Measurements from ENCODE around the gene RNF43. TPM values are rescaled to one million over a fixed set of nuclear protein-coding genes. Genes with fewer than 3 reads are reported as not detected.

Gene RNF43
- total and polyA plus RNA-seq, 2 of the 13 experiments (the other 11 are each of a cell fraction or from before 2014, with no cell fraction given), result 31.0 to 53.4 TPM

- no peak for TF ChIP-seq ETV6 (CRISPR knock-in tag; conservative IDR thresholded peaks at IDR 0.05)
- TF ChIP-seq ZNF644 (CRISPR knock-in tag; IDR thresholded peaks at IDR 0.05; ENCODE audit: low read depth), result no peak
- no peak for TF ChIP-seq DZIP1 (CRISPR knock-in tag; IDR thresholded peaks at IDR 0.05)
- TF ChIP-seq HNRNPK (IDR thresholded peaks at IDR 0.05; ENCODE audit: low read depth, low read length, poor library complexity, severe bottlenecking), result no peak
- peak; percentile 35; the same call in 1 of the 2 replicates for TF ChIP-seq ZFX (CRISPR knock-in tag; IDR thresholded peaks at IDR 0.05; ENCODE audit: low read depth)
- no peak for TF ChIP-seq TRIM22 (IDR thresholded peaks at IDR 0.05)
- no peak for TF ChIP-seq TP53 (CRISPR knock-in tag; conservative IDR thresholded peaks at IDR 0.05)
- no peak for TF ChIP-seq RFX1 (IDR thresholded peaks at IDR 0.05)
- no peak for TF ChIP-seq SMYD3 (CRISPR knock-in tag; IDR thresholded peaks at IDR 0.05)
- TF ChIP-seq ZNF552 (CRISPR knock-in tag; IDR thresholded peaks at IDR 0.05; ENCODE audit: borderline replicate concordance), result no peak
- 0 out of 2 replicates have a peak, but pooled peaks have one; percentile 31 for TF ChIP-seq TBX2 (CRISPR knock-in tag; IDR thresholded peaks at IDR 0.05; ENCODE audit: borderline replicate concordance)
- no peak for TF ChIP-seq ZNF772 (CRISPR knock-in tag; IDR thresholded peaks at IDR 0.05)
- TF ChIP-seq ZNF431 (CRISPR knock-in tag; IDR thresholded peaks at IDR 0.05; ENCODE audit: borderline replicate concordance, low read depth), result no peak
- TF ChIP-seq ZIK1 (CRISPR knock-in tag; IDR thresholded peaks at IDR 0.05; ENCODE audit: borderline replicate concordance, low read depth), result no peak
- no peak for TF ChIP-seq LBX2 (CRISPR knock-in tag; IDR thresholded peaks at IDR 0.05; ENCODE audit: borderline replicate concordance)
- no peak for TF ChIP-seq PBX3 (CRISPR knock-in tag; IDR thresholded peaks at IDR 0.05; ENCODE audit: borderline replicate concordance)
- TF ChIP-seq KAT8 (CRISPR knock-in tag; IDR thresholded peaks at IDR 0.05), result no peak; the same call in 1 of the 2 replicates
- no peak for TF ChIP-seq ZFP1 (CRISPR knock-in tag; IDR thresholded peaks at IDR 0.05)
- no peak for TF ChIP-seq ZBTB10 (CRISPR knock-in tag; IDR thresholded peaks at IDR 0.05; ENCODE audit: borderline replicate concordance)
- TF ChIP-seq HOXD1 (CRISPR knock-in tag; IDR thresholded peaks at IDR 0.05), result no peak
- no peak for TF ChIP-seq TCF7L2 (IDR thresholded peaks at IDR 0.05; ENCODE audit: low read depth, low read length)
- TF ChIP-seq ZNF747 (CRISPR knock-in tag; IDR thresholded peaks at IDR 0.05; ENCODE audit: borderline replicate concordance), result 0 out of 2 replicates have a peak, but pooled peaks have one; percentile 43
Measured at GRCh38 chr17:58415371-58416055, 1.8 kb downstream of the RNF43 start (continued).
